HG03558 (cell line): Measurements from ENCODE around the gene AKR1C2.
"Not testable (repeated sequence)": the region's sequence is repeated elsewhere in the genome, so short reads cannot be mapped to it uniquely, and the experiment has no call there.

Source experiments
- ATAC-seq: cut with Tn5 transposase; IDR thresholded peaks from one replicate; pipeline ENCODE4 v1.9.1; 2021; ENCODE audit warnings: moderate number of reproducible peaks; ENCODE audit not compliant: unreplicated experiment; ENCODE audit errors: extremely low read depth

The AKR1C2 gene

GRCh38 chr10:5003127-5004029, at the start of gene AKR1C2:
TSS of gene AKR1C2 (minus strand) at chr10:5003857. CDS start at chr10:5003835, 22 bp downstream.
- ATAC-seq: not testable (repeated sequence)

GRCh38 chr10:5052951-5053500, 49.4 kb upstream of the AKR1C2 start:
- ATAC-seq: not testable (repeated sequence)

GRCh38 chr10:5047912-5048628, 44.4 kb upstream of the AKR1C2 start:
- ATAC-seq: no peak

- ATAC-seq: not testable (repeated sequence)
Observed at GRCh38 chr10:5047055-5047454, 43.4 kb upstream of the AKR1C2 start.

- no peak for ATAC-seq
Observed at GRCh38 chr10:5046410-5046809, 42.8 kb upstream of the AKR1C2 start.

- ATAC-seq: no peak
Observed at GRCh38 chr10:5045095-5045494, 41.4 kb upstream of the AKR1C2 start.

- ATAC-seq: no peak
Observed at GRCh38 chr10:5043716-5044115, 40.1 kb upstream of the AKR1C2 start.

- ATAC-seq: no peak
Observed at GRCh38 chr10:5042922-5043321, 39.3 kb upstream of the AKR1C2 start.

GRCh38 chr10:5041471-5042023, 37.9 kb upstream of the AKR1C2 start:
- no peak for ATAC-seq

- ATAC-seq: no peak
Observed at GRCh38 chr10:5040781-5041470, 37.3 kb upstream of the AKR1C2 start.

GRCh38 chr10:5040010-5040673, 36.5 kb upstream of the AKR1C2 start:
- ATAC-seq: no peak

GRCh38 chr10:5038733-5039132, 35.1 kb upstream of the AKR1C2 start:
- no peak for ATAC-seq

- no peak for ATAC-seq
Observed at GRCh38 chr10:5038101-5038500, 34.4 kb upstream of the AKR1C2 start.

GRCh38 chr10:5036511-5036910, 32.9 kb upstream of the AKR1C2 start:
- no peak for ATAC-seq

GRCh38 chr10:5035356-5035755, 31.7 kb upstream of the AKR1C2 start:
- no peak for ATAC-seq

GRCh38 chr10:5034588-5034987, 30.9 kb upstream of the AKR1C2 start:
- ATAC-seq: no peak

- ATAC-seq: no peak
Observed at GRCh38 chr10:5033061-5033778, 29.6 kb upstream of the AKR1C2 start.

- ATAC-seq: not testable (repeated sequence)
Observed at GRCh38 chr10:5032444-5032843, 28.8 kb upstream of the AKR1C2 start.

GRCh38 chr10:5031588-5031987, 27.9 kb upstream of the AKR1C2 start:
- ATAC-seq: not testable (repeated sequence)
